Measurements from ENCODE around the gene NARF. TPM values are rescaled to one million over a fixed set of nuclear protein-coding genes. Genes with fewer than 3 reads are reported as not detected.
"Not testable (repeated sequence)": the region's sequence is repeated elsewhere in the genome, so short reads cannot be mapped to it uniquely, and the experiment has no call there.

Gene NARF
- total RNA-seq, 2 donors from 2014 or later: 90.4 to 120 TPM

DNA sequence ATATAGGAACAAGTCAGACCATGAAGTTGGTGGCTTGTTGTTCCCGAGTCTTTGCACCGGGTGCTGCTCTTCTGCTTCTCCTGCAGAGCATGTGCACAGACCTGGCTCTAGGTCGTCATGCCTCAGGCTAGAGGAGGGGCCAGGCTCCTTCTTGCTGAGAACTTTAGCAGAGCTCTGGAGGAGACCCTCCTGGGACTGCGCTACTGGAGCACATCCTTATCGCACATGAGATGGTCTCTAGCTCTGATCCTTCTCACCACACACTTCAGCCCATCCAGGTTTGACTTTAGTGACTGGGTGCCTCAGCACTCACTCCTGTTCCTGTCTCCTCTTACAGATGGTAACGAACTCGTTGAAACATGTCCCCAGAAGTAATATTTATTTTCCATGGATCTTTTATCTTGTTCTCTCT, 75.9 kb downstream of the NARF start:
- H3K4me1 Mint-ChIP-seq (ENCODE audit: low read depth): peaks cover 70% of the 10 kb centered on the region
- no peaks in the 10 kb centered on the region for H3K9me3 Mint-ChIP-seq
- H3K27ac Mint-ChIP-seq: peak overlapping the region; percentile 67
- H3K4me3 Mint-ChIP-seq: no peak overlapping the region
- DNase-seq: no peak
- ATAC-seq (replicated peaks in 1 of 2): no peak
- H3K36me3 Mint-ChIP-seq (ENCODE audit: insufficient read depth in 2 of 2): peaks cover 0 to 4% of the 10 kb centered on the region in 2 donors
- no peaks in the 10 kb centered on the region for H3K27me3 Mint-ChIP-seq (ENCODE audit: low read depth)

DNA sequence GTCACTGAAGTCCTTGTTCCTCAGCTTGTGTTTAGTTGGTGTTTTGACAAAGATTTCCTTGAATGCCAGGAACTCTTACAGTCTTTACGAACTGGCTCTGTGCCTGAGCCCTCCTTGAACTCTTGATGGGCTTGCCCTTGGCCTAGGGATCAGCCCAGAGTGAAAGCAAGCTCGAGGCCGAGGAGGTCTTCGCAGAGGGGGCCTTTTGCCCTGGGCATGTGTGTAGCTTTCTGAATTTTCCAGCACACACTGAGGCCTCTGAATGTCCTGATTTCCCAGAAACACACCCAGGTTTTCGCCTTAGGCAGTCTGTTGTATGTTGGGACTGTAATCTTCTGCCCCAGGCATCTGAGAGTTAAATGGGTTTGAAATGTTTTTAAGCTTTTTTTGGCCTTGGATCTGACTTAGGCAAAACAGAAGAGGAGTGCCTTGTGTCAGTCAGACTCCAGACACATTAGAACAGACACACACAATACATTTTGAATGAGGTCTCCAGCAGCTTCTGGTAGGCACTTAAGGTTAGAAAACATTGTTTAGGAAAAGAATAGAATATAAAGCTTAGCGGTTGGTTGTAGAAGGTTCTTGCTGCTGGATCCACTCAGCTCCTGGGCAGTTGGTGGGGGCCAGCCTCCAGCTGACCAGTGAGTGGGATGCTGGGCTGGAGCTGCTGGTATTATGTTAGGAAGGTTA, 78.1 kb downstream of the NARF start:
- peak overlapping the region; percentile 96 for H3K27ac Mint-ChIP-seq
- H3K27me3 Mint-ChIP-seq (ENCODE audit: low read depth): no peaks in the 10 kb centered on the region
- H3K4me3 Mint-ChIP-seq: peak overlapping the region; percentile 66 to 71
- peaks cover 0 to 4% of the 10 kb centered on the region in 2 donors for H3K36me3 Mint-ChIP-seq (ENCODE audit: insufficient read depth in 2 of 2)
- peaks cover 61% of the 10 kb centered on the region for H3K4me1 Mint-ChIP-seq (ENCODE audit: low read depth)
- no peaks in the 10 kb centered on the region for H3K9me3 Mint-ChIP-seq
- ATAC-seq (replicated peaks in 1 of 2) (peak in 1 of 2 donors; percentile 24), DNase-seq (no peak)

DNA sequence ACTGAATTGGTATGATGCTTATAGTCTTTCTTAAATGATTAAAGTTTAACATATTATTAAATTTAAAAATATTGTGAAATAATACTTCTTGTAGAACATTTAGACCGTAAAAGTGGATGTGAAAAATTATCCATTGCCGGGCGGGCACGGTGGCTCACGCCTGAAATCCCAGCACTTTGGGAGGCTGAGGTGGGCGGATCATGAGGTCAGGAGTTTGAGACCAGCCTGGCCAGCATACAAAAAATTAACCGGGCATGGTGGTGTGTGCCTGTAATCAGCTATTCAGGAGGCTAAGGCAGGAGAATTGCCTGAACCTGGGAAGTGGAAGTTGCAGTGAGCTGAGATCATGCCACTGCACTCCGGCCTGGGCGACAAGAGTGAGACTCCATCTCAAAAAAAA, 78.7 kb downstream of the NARF start:
- H3K27me3 Mint-ChIP-seq (ENCODE audit: low read depth); DNase-seq; H3K9me3 Mint-ChIP-seq; H3K4me3 Mint-ChIP-seq; H3K36me3 Mint-ChIP-seq (ENCODE audit: insufficient read depth in 2 of 2); H3K27ac Mint-ChIP-seq; ATAC-seq (replicated peaks in 1 of 2): not testable (repeated sequence)
- peaks cover 61% of the 10 kb centered on the region for H3K4me1 Mint-ChIP-seq (ENCODE audit: low read depth)

DNA sequence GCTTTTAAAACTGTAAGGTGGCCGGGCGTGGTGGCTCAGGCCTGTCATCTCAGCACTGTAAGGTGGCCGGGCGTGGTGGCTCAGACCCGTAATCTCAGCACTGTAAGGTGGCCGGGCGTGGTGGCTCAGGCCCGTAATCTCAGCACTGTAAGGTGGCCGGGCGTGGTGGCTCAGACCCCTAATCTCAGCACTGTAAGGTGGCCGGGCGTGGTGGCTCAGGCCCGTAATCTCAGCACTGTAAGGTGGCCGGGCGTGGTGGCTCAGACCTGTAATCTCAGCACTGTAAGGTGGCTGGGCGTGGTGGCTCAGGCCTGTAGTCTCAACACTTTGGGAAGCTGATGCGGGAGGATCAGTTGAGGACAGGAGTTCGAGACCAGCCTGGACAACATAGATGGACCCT, 80.5 kb downstream of the NARF start:
- H3K4me3 Mint-ChIP-seq; DNase-seq; H3K9me3 Mint-ChIP-seq; H3K36me3 Mint-ChIP-seq (ENCODE audit: insufficient read depth in 2 of 2); H3K27me3 Mint-ChIP-seq (ENCODE audit: low read depth); ATAC-seq (replicated peaks in 1 of 2): not testable (repeated sequence)
- peaks cover 60% of the 10 kb centered on the region for H3K4me1 Mint-ChIP-seq (ENCODE audit: low read depth)
- peak overlapping the region; percentile 13 for H3K27ac Mint-ChIP-seq

Other genes with a start within 250 kb of the NARF start
- gene CCDC57, start 245.9 kb upstream of the NARF start, total RNA-seq: 10 to 100 TPM; 76.9 to 78.8 TPM
- gene SLC16A3, start 229.7 kb upstream of the NARF start, total RNA-seq: 10 to 100 TPM; 42.8 to 74.5 TPM
- gene CSNK1D, start 185.0 kb upstream of the NARF start, total RNA-seq: 100 to 1,000 TPM; 166 to 170 TPM
- 1,000 to 10,000 TPM in 1 of 2 donors, 100 to 1,000 TPM in 1; 845 to 1,007 TPM for gene CD7, start 141.1 kb upstream of the NARF start, total RNA-seq
- 10 to 100 TPM in 1 of 2 donors, 1 to 10 TPM in 1; 3.3 to 12.6 TPM for gene SECTM1, start 125.0 kb upstream of the NARF start, total RNA-seq
- under 1 TPM in 1 of 2 donors, not detected in 1; 0.17 TPM for gene TEX19, start 99.5 kb upstream of the NARF start, total RNA-seq
- under 1 TPM in 1 of 2 donors, not detected in 1; 0.46 TPM for gene UTS2R, start 87.0 kb upstream of the NARF start, total RNA-seq
- 10 to 100 TPM; 26.4 to 26.7 TPM for gene HEXD, start 40.4 kb upstream of the NARF start, total RNA-seq
- gene OGFOD3, start 40.2 kb upstream of the NARF start, total RNA-seq: 10 to 100 TPM; 17.2 to 17.7 TPM
- gene CYBC1, start 8.0 kb upstream of the NARF start, total RNA-seq: 100 to 1,000 TPM; 256 to 300 TPM
- gene FOXK2, start 61.0 kb downstream of the NARF start, total RNA-seq: 10 to 100 TPM; 59.9 to 61.0 TPM
- gene WDR45B, start 189.7 kb downstream of the NARF start, total RNA-seq: 10 to 100 TPM; 51.1 to 52.3 TPM
- gene RAB40B, start 240.0 kb downstream of the NARF start, total RNA-seq: 1 to 10 TPM; 2.5 to 3.1 TPM